Activated CD4-positive, alpha-beta T cell treated with anti-CD3 and anti-CD28 coated beads, Interleukin-10, Interleukin-2, amounts not matched to agents 100 ng/mL and 50 ng/mL, durations not matched to agents 16 hours and 8 hours (primary cell): Measurements from ENCODE around the gene RERE.

Experiments
- DNase-seq: peaks from one replicate; pipeline ENCODE4 v3.0.0-alpha.2; 2020

Gene RERE

DNA sequence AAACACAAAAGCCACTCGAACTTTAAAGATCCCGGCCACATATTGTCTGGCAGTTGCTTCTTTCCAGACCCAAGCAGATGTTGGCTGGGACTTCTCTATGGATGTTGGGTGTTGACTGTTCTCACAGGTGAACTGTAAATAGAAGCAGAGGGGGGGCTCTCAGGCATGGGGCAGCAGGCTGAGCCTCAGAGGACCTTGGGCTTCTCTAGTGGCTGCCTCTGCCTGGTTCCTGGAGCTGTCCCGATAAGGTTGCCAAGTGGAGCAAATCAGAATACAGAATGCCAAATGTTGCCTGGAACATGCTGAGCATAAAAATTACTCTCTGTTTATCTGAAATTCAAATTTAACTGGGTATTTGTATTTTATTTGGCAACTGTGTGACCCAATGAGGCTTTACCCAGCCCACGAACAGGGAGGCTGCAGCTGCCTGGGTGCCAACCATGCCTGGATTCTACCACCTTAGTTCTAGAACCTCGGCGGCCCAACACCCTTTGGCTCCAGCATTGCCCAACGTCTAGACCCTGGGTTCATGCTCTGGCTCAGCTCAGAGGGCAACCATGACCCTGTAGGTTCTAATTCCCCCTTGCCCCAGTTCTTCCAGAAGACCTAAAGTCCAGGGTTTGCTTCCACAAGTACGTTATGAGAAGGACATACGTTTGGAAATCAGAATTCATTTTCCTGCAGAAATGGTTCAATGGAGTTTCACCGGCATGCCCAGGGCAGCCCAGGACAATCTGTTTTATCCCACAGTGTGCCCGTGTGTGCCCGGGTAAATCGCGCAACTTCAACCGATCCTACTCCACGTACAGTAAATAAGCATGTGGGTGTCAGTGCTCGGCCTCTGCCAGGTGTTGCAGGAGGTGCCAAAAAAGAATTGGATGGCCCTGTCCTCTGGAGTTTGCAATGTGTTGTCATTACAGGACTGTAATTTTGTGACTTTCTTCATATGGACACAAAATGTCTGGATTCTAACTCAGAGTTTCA, 504.9 kb downstream of the RERE start:
- no peak for DNase-seq

DNA sequence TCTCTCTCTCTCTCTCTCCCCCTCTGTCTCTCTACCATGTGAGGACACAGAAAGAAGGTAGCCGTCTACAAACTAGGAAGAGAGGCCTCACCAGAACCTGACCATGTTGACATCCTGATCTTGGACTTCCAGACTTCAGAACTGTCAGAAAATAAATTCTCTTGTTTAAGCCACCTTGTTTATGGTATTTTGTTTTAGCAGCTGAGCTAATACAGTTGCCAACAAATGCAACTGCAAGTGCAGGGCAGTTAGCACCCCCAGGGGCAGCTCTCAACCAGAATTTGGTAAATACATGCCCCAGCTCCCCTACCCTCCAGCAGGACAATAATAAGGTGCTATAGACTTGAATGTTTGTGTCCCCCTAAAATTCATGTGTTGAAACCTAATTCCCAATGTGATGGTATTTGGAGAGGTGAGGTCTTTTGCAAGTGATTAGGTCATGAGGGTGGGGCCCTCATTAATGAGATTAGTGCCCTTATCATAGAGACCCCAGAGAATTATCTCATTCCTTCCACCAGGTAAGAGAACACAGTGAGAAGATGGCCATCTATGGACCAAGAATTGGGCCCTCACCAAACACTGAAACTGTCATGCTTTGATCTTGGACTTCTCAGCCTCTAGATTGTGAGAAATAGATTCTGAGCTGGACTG, 506.2 kb downstream of the RERE start:
- DNase-seq = no peak

DNA sequence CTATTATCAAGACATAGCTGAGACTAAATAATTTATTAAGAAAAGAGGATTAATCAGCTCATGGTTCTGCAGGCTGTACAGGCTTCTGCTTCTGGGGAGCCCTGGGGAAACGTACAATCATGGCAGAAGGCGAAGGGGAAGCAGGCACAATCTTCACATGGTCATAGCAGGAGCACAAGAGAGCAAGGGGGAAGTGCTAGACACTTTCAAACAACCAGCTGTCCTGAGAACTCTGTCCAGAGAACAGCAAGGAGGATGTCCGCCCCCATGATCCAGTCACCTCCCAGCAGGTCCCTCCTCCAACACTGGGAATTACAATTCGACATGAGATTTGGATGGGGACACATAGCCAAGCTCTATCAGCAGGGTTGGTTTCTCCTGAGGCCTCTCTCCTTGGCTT, 509.8 kb downstream of the RERE start:
- DNase-seq = no peak

DNA sequence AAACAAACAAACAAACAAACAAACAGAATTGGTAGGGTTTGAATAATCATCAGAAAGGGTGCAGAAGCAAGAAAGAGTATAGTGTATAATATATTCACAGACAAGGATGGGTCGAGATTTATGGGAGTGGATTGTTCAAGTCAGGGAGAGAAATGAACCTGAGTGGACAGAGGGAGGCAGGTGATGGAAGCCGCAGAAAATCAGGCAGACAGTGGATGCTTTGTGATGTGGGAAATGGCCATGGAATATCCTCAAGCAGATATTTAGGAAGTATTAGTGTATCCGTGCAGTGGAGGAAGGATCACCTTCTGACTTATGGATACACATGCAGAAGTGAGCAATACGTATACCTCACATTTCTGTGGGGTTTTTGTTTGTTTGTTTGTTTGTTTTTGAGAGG, 513.6 kb downstream of the RERE start:
- no peak for DNase-seq

DNA sequence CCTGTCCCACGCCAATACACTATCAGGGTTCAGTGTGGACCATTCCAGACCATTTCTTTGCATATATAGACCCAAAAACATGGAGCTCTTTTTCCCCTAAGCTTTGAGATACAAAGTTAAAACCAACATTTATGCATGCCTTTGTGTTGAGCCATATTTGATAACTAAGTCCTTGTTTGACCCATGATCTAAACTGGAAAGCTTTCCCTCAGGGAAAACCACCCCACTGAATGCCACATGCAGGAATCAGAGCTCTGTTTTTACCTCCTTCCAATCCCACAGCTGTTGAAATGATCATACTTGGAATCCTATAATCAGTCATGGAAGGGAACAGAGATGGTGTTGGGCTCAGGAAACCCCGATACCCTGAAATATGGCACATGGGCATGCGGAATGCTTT, 514.3 kb downstream of the RERE start:
- DNase-seq = no peak
